BLaER1 treated with 17β-estradiol and CSF1 and Interleukin-3, amounts not matched to agents 10 nM and 100 nM (cell line): ENCODE results near the gene OLIG1.
A peak's percentile ranks its signal among the peaks of the same experiment; 100 is the strongest.

Experiments
- H3K27ac ChIP-seq, 11 experiments: shearing (Covaris generic); formaldehyde crosslinking; 2 replicates each; pipeline ENCODE4 v1.8.1; 2022
- H3K27me3 ChIP-seq, 11 experiments: shearing (Covaris generic); formaldehyde crosslinking; 2 replicates each; pipeline ENCODE4 v1.8.1; 2022
- H3K36me3 ChIP-seq, 11 experiments: shearing (Covaris generic); formaldehyde crosslinking; 2 replicates each; pipeline ENCODE4 v1.8.1; 2022
- H3K4me1 ChIP-seq, 10 experiments: shearing (Covaris generic); formaldehyde crosslinking; 2 replicates each; pipeline ENCODE4 v1.8.1; 2022
- H3K4me2 ChIP-seq, 11 experiments: shearing (Covaris generic); formaldehyde crosslinking; 2 replicates each; pipeline ENCODE4 v1.8.1; 2022
- H3K4me3 ChIP-seq, 10 experiments: shearing (Covaris generic); formaldehyde crosslinking; 2 replicates each; pipeline ENCODE4 v1.8.1; 2022
- H3K9ac ChIP-seq, 11 experiments: shearing (Covaris generic); formaldehyde crosslinking; 2 replicates each; pipeline ENCODE4 v1.8.1; 2022
- H3K9me3 ChIP-seq, 11 experiments: shearing (Covaris generic); formaldehyde crosslinking; replicated peaks in 1 of 11; 2 replicates each; pipeline ENCODE4 v1.8.1; 2022
- H4K20me1 ChIP-seq, 11 experiments: shearing (Covaris generic); formaldehyde crosslinking; 2 replicates each; pipeline ENCODE4 v1.8.1; 2022
- Cebpa-rat ChIP-seq, 11 experiments: shearing (Covaris generic); IDR thresholded peaks; 2 replicates each; pipeline ENCODE4 v1.8.1; 2022

Gene OLIG1

DNA sequence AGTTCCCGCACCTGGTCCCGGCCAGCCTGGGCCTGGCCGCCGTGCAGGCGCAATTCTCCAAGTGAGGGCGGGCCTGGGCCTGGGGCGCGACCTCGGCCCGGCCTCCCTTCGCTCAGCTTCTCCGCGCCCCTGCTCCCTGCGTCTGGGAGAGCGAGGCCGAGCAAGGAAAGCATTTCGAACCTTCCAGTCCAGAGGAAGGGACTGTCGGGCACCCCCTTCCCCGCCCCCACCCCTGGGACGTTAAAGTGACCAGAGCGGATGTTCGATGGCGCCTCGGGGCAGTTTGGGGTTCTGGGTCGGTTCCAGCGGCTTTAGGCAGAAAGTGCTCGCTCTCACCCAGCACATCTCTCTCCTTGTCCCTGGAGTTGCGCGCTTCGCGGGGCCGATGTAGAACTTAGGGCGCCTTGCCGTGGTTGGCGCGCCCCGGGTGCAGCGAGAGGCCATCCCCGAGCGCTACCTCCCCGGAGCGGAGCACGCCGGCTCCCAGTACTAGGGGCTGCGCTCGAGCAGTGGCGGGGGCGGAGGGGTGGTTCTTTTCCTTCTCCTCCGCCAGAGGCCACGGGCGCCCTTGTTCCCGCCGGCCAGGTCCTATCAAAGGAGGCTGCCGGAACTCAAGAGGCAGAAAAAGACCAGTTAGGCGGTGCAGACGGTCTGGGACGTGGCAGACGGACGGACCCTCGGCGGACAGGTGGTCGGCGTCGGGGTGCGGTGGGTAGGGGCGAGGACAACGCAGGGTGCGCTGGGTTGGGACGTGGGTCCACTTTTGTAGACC, 1.2 kb downstream of the OLIG1 start:
- Histone ChIP-seq H3K4me1 (peaks cover 34 to 56% (median 43%) of the 10 kb centered on the region in 10 experiments), H3K4me3 (peak overlapping the region; percentile 32 to 66 (median 48); a peak in 17 of 20 replicates), H3K36me3 (no peaks in the 10 kb centered on the region), H3K27me3 (peaks cover 70 to 90% (median 83%) of the 10 kb centered on the region in 11 experiments), H4K20me1 (peaks cover 0 to 21% (median 0%) of the 10 kb centered on the region in 11 experiments; a peak in 7 of 22 replicates), H3K9ac (peak overlapping the region in 4 of 11 experiments; percentile 23 to 71 (median 48); a peak in 6 of 22 replicates), H3K27ac (peak overlapping the region in 2 of 11 experiments; percentile 18 to 39; a peak in 2 of 22 replicates), H3K4me2 (peak overlapping the region; percentile 56 to 85 (median 66)), H3K9me3 (peaks cover 33 to 43% (median 39%) of the 10 kb centered on the region in 11 experiments)
- TF ChIP-seq Cebpa-rat (IDR thresholded peaks at IDR 0.05), result no peak

DNA sequence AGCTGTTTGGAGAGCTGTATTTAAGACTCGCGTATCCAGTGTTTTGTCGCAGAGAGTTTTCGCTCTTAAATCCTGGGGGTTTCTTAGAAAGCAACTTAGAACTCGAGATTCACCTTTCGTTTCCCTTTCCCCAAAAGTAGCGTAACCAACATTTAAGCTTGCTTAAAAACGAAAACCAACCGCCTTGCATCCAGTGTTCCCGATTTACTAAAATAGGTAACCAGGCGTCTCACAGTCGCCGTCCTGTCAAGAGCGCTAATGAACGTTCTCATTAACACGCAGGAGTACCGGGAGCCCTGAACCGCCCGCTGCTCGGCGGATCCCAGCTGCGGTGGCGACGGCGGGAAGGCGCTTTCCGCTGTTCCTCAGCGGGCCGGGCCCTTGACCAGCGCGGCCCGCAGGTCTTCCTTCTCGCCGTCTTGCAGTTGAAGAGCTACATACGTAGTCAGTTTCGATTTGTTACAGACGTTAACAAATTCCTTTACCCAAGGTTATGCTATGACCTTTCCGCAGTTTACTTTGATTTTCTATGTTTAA, 1.9 kb downstream of the OLIG1 start:
- Histone ChIP-seq H3K9ac (peak overlapping the region in 4 of 11 experiments; percentile 23 to 71 (median 48); a peak in 6 of 22 replicates), H3K36me3 (no peaks in the 10 kb centered on the region), H3K27me3 (peaks cover 73 to 94% (median 89%) of the 10 kb centered on the region in 11 experiments), H3K4me3 (peak overlapping the region; percentile 32 to 66 (median 48); a peak in 17 of 20 replicates), H3K4me1 (peaks cover 31 to 50% (median 39%) of the 10 kb centered on the region in 10 experiments), H4K20me1 (peaks cover 0 to 21% (median 0%) of the 10 kb centered on the region in 11 experiments; a peak in 7 of 22 replicates), H3K4me2 (peak overlapping the region; percentile 56 to 85 (median 66)), H3K9me3 (peaks cover 33 to 43% (median 39%) of the 10 kb centered on the region in 11 experiments), H3K27ac (peak overlapping the region in 2 of 11 experiments; percentile 18 to 39; a peak in 2 of 22 replicates)
- TF ChIP-seq Cebpa-rat (IDR thresholded peaks at IDR 0.05), result no peak

GRCh38 chr21:33073636-33074035, 3.7 kb downstream of the OLIG1 start:
- peaks cover 33 to 39% (median 36%) of the 10 kb centered on the region in 11 experiments for H3K9me3 ChIP-seq
- H4K20me1 ChIP-seq, result peaks cover 0 to 24% (median 0%) of the 10 kb centered on the region in 11 experiments; a peak in 7 of 22 replicates
- H3K27ac ChIP-seq, result no peak overlapping the region
- H3K36me3 ChIP-seq, result no peaks in the 10 kb centered on the region
- H3K4me2 ChIP-seq, result 0 out of 22 replicates have a peak overlapping the region, but pooled peaks of 1 of the 11 experiments have one; percentile 8
- no peak overlapping the region for H3K9ac ChIP-seq
- no peak overlapping the region for H3K4me3 ChIP-seq
- peaks cover 73 to 99% (median 96%) of the 10 kb centered on the region in 11 experiments for H3K27me3 ChIP-seq
- H3K4me1 ChIP-seq, result peaks cover 33 to 50% (median 39%) of the 10 kb centered on the region in 10 experiments
- TF ChIP-seq Cebpa-rat (IDR thresholded peaks at IDR 0.05), result no peak

- no peak for TF ChIP-seq Cebpa-rat (IDR thresholded peaks at IDR 0.05)
These were observed 5.2 kb downstream of the OLIG1 start for GRCh38 chr21:33075128-33075527.

DNA sequence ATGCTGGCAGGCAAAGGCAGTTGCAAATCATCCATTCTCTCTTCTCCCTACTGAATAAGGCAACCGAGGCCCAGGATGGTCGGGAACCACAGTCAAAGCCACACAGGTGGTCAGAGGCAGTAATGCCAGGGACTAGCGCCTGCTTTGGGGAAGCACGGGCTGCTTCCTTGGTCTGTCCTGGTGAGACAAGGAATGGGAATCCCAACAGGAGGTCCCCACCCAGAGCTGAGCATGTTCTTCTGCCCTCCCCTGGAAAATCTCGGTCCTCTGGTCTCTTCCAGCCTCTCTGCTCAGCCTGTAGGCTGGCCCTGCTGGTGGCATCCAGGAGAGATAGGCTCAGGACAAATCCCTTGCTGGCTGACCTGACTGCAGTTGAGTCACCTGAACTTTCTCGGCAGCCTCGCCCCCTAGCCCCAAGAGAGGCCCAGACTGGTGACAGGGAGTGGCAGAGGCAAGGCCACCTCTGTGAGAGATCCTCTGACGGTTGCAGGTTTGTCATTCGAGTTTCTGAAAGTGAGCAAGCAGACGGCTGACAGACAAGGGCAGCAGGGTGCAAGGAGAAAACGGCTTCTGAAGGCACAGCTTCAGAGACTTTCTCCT, 5.8 kb downstream of the OLIG1 start:
- Histone ChIP-seq H3K9me3 (peaks cover 14 to 19% (median 15%) of the 10 kb centered on the region in 11 experiments), H3K27me3 (peaks cover 52 to 78% (median 75%) of the 10 kb centered on the region in 11 experiments), H4K20me1 (peaks cover 0 to 21% (median 0%) of the 10 kb centered on the region in 11 experiments; a peak in 7 of 22 replicates), H3K9ac (no peak overlapping the region), H3K4me2 (no peak overlapping the region; a peak in 1 of 22 replicates), H3K4me3 (no peak overlapping the region), H3K27ac (no peak overlapping the region), H3K36me3 (no peaks in the 10 kb centered on the region), H3K4me1 (peaks cover 40 to 57% (median 49%) of the 10 kb centered on the region in 10 experiments)
- no peak for TF ChIP-seq Cebpa-rat (IDR thresholded peaks at IDR 0.05)

More at GRCh38 chr21:33075128-33075527, 5.2 kb downstream of the OLIG1 start:
- Histone ChIP-seq H3K36me3 (no peaks in the 10 kb centered on the region), H3K4me3 (no peak overlapping the region), H3K4me1 (peaks cover 42 to 56% (median 49%) of the 10 kb centered on the region in 10 experiments), H3K4me2 (peak overlapping the region; percentile 7 to 66 (median 39); a peak in 16 of 22 replicates), H3K9me3 (peaks cover 19 to 24% (median 21%) of the 10 kb centered on the region in 11 experiments), H3K9ac (no peak overlapping the region), H3K27me3 (peaks cover 58 to 84% (median 81%) of the 10 kb centered on the region in 11 experiments), H4K20me1 (peaks cover 0 to 24% (median 0%) of the 10 kb centered on the region in 11 experiments; a peak in 7 of 22 replicates), H3K27ac (no peak overlapping the region)

DNA sequence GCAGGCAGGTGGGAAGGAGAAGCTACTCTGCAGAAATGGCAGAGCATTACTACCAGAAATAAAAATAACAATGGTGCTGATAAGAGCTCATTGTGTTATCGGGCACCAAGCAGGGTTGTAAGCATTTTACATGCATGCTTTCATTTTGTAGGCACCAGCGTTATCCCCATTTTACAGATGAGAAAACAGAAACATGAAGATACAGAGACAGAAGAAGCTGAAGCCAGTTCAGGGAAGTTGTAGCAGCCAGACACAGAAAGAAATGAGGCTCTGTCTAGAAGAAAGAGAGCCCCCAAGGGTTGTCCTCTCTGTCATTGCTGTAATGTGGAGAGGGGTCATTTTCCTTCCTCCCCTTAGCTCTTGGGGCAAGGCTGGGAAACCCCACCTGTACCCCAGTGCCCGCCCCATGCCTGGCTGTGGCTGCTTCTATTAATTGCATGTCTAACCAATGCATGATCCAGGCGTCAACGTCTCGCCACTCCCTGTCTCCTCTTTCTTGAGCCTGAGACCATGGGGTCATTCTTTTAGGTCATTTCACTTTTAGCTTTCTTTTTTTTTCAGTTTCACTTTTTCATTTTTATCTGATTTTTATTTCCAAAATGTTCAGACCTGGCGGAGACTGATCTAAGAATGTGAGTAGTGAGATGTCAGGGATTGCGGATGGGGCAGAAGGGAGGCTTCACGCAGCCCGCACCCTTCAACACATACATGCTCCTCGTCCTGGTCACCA, 6.8 kb downstream of the OLIG1 start:
- H3K9ac ChIP-seq, result no peak overlapping the region
- H3K36me3 ChIP-seq, result no peaks in the 10 kb centered on the region
- peaks cover 3 to 8% (median 5%) of the 10 kb centered on the region in 11 experiments; a peak in 21 of 22 replicates for H3K9me3 ChIP-seq
- H4K20me1 ChIP-seq, result peaks cover 0 to 12% (median 0%) of the 10 kb centered on the region in 11 experiments; a peak in 3 of 22 replicates
- peak overlapping the region in 9 of 11 experiments; percentile 61 to 90 (median 77); a peak in 9 of 22 replicates for H3K4me2 ChIP-seq
- TF ChIP-seq Cebpa-rat (IDR thresholded peaks at IDR 0.05), result no peak
- H3K27me3 ChIP-seq, result peaks cover 41 to 67% (median 65%) of the 10 kb centered on the region in 11 experiments
- no peak overlapping the region for H3K27ac ChIP-seq
- H3K4me1 ChIP-seq, result peaks cover 37 to 49% (median 41%) of the 10 kb centered on the region in 10 experiments
- H3K4me3 ChIP-seq, result no peak overlapping the region

DNA sequence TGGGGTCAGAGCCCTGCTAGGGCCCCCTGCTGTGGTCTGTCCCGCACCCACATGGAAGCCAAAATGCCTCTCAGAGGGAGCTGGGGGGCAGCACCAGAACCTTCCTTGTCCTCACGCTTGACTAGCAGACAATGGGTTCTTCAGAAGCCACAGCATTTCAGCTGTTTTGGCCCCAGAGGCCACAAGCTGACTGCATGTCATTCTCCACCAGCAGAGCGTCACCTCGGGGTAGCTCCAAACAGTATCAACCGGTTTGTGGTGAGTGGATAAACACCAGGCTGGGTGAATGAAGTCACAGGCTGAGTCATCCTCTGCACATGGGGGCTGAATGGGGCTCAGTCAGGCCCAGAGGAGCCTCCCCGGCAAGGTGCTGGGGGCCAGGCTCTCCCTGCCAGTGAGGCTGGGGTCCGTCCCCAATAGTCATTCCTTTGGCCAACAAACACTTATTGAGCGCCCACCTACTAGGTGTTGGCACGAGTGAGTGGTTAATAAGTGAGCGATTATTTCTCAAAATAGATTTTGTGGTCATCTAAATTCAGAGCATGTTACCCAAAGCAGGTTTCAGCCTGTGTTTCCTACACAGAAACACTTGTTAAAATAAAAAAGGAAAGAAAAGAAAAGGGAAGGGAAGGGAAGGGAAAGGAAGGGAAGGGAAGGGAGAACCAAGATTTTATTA, 9.1 kb downstream of the OLIG1 start:
- H3K36me3 ChIP-seq, result no peaks in the 10 kb centered on the region
- no peak overlapping the region; a peak in 1 of 20 replicates for H3K4me3 ChIP-seq
- H3K27ac ChIP-seq, result peak overlapping the region in 10 of 11 experiments; percentile 18 to 59 (median 46); a peak in 18 of 22 replicates
- H3K9me3 ChIP-seq, result no peaks in the 10 kb centered on the region
- H3K27me3 ChIP-seq, result peaks cover 19 to 44% (median 42%) of the 10 kb centered on the region in 11 experiments
- H3K4me2 ChIP-seq, result peak overlapping the region; percentile 61 to 90 (median 77)
- H3K4me1 ChIP-seq, result peaks cover 36 to 47% (median 41%) of the 10 kb centered on the region in 10 experiments
- no peak; a peak in 1 of 22 replicates for TF ChIP-seq Cebpa-rat (IDR thresholded peaks at IDR 0.05)
- H3K9ac ChIP-seq, result peak overlapping the region in 7 of 11 experiments; percentile 10 to 52 (median 30); a peak in 8 of 22 replicates
- H4K20me1 ChIP-seq, result peaks cover 0 to 9% (median 0%) of the 10 kb centered on the region in 11 experiments; a peak in 2 of 22 replicates
